H1 (cell line): ENCODE data around the gene SLC34A1. TPM values are rescaled to one million over a fixed set of nuclear protein-coding genes. Genes with fewer than 3 reads are reported as not detected.

Source experiments
- CBX5 ChIP-seq: fragments of 300-800, 300-1000 bp; sonication (generic); IDR thresholded peaks from 2 replicates; pipeline ENCODE4 v1.7.1; 2016; ENCODE audit warnings: antibody characterized with exemption, low read length, low read depth
- CTBP2 ChIP-seq: IDR thresholded peaks from 2 replicates; pipeline ENCODE4 v1.7.0; 2011; ENCODE audit warnings: borderline replicate concordance, mild to moderate bottlenecking, moderate library complexity, mixed read lengths, low read length; ENCODE audit not compliant: insufficient read depth, insufficient read length
- KDM4A ChIP-seq: IDR thresholded peaks from one replicate; pipeline ENCODE4 v1.7.1; 2012; ENCODE audit warnings: low read depth, mild to moderate bottlenecking, moderate library complexity, low read length, inconsistent platforms; ENCODE audit not compliant: severe bottlenecking
- POLR2A ChIP-seq, 2 experiments: IDR thresholded peaks; 1 replicate in 1 of 2; 2 replicates in 1 of 2; pipeline ENCODE4 v1.6.1; 2011; ENCODE audit warnings: low read depth in 2 of 2, low read length in 2 of 2, mild to moderate bottlenecking in 2 of 2; ENCODE audit errors: control extremely low read depth in 1 of 2
- SUZ12 ChIP-seq: fragments of 200-600 bp; sonication (generic); IDR thresholded peaks from 2 replicates; pipeline ENCODE4 v1.6.1; 2012; ENCODE audit warnings: mild to moderate bottlenecking, inconsistent platforms, low read length, moderate library complexity, mixed read lengths
- TBP ChIP-seq: IDR thresholded peaks from 2 replicates; pipeline ENCODE4 v1.6.1; 2011; ENCODE audit warnings: low read depth, low read length, improper control_type of control experiment
- polyA plus RNA-seq, 7 experiments: library from polyadenylated mRNA; depleted of rRNA in 3 of 7; stranded (reverse) in 5 of 7; unstranded in 2 of 7; fragments of >200 nt in 5 of 7; fragments of 200-250 nt in 2 of 7; gene quantifications; 1 replicate in 5 of 7; 2 replicates in 1 of 7; 4 replicates in 1 of 7; pipeline versions ENCODE4 v1.2.1 to v1.2.3, GENCODE V29; 2011 to 2013; ENCODE audit warnings: missing spikeins in 2 of 7, mixed read lengths in 2 of 7
- total RNA-seq: library from RNA; stranded (reverse); fragmentation: NEBNext Ultra II Directional; extraction: Animal tissue kit (Norgen Biotek cat#: 25700); gene quantifications from 2 replicates; pipeline ENCODE4 v1.2.1, GENCODE V29; 2021

The SLC34A1 gene
- total and polyA plus RNA-seq, 2 of the 8 experiments (the other 6 are each of a cell fraction or from before 2014, with no cell fraction given) = not detected

GRCh38 chr5:177432143-177432838 lies 48.1 kb downstream of the SLC34A1 start (continued):
- TF ChIP-seq CTBP2 = no peak
- no peak for TF ChIP-seq CBX5
- TF ChIP-seq KDM4A = no peak
- no peak for TF ChIP-seq TBP
- TF ChIP-seq SUZ12 = no peak
- no peak for TF ChIP-seq POLR2A (IDR thresholded peaks at IDR 0.05; ENCODE audit: control extremely low read depth in 1 of 2, low read depth in 2 of 2, low read length in 2 of 2)
